A549 (cell line): ENCODE data around the gene SPINK2. TPM values are rescaled to one million over a fixed set of nuclear protein-coding genes. Genes with fewer than 3 reads are reported as not detected.

ENCODE experiments used
- CBX2 ChIP-seq: fragments of 200-600 bp; sonication (generic); IDR thresholded peaks from 2 replicates; pipeline ENCODE4 v1.6.1; 2016; ENCODE audit warnings: low read depth, mild to moderate bottlenecking, borderline replicate concordance
- FOSB ChIP-seq: fragments of 250-450 bp; sonication (Bioruptor Pico); IDR thresholded peaks from 2 replicates; pipeline ENCODE4 v1.5.0; 2020; ENCODE audit warnings: mild to moderate bottlenecking, moderate library complexity
- POLR2A ChIP-seq: IDR thresholded peaks from 2 replicates; pipeline ENCODE4 v1.6.1; 2012; ENCODE audit warnings: mild to moderate bottlenecking, low read length
- polyA plus RNA-seq, 4 experiments: library from polyadenylated mRNA; depleted of rRNA in 3 of 4; stranded (reverse); fragments of >200 nt; fragmentation: RNase III in 1 of 4; extraction: RNeasy Plus Mini Kit Qiagen cat#74134 plus additional on column Dnase treatment in 1 of 4; gene quantifications; 2 replicates in 3 of 4; 3 replicates in 1 of 4; pipeline ENCODE4 v1.2.3, GENCODE V29; 2011 to 2017
- small RNA-seq, 6 experiments: library from RNA; depleted of rRNA; stranded (forward); fragments of <200 nt; gene quantifications; one replicate each; pipeline ENCODE3, GENCODE V24; 2012

The SPINK2 gene
- polyA plus RNA-seq, 2 of the 4 experiments (the other 2 are of a cell fraction) = not detected

GRCh38 chr4:56760183-56760582 is 61.3 kb downstream of the SPINK2 start (continued):
- TF ChIP-seq CBX2 (no peak), POLR2A (no peak), FOSB (no peak)

Small RNAs within 50 kb of the gene (small RNA-seq; reads per million reads assigned to genes)
- 0 reads per million in 6 experiments for gene RF00017
- gene RF00019 = 0 reads per million in 6 experiments
- 0 reads per million in 6 experiments for gene RN7SL357P
- 0 reads per million in 6 experiments for gene RN7SL492P

Other genes with a start within 250 kb of the SPINK2 start
- not detected in 2 replicates for gene HOPX, start 140.4 kb downstream of the SPINK2 start, polyA plus RNA-seq (2011; rRNA removed)
- gene HOPX, start 140.4 kb downstream of the SPINK2 start, polyA plus RNA-seq (2017; fragmentation: RNase III; extraction: RNeasy Plus Mini Kit Qiagen cat#74134 plus additional on column Dnase treatment) = not detected in 3 replicates
- 18.4 and 18.6 TPM in 2 replicates for gene REST, start 86.2 kb upstream of the SPINK2 start, polyA plus RNA-seq (2011; rRNA removed)
- 7.4 to 8.8 TPM (median 8.2 TPM) in 3 replicates for gene REST, start 86.2 kb upstream of the SPINK2 start, polyA plus RNA-seq (2017; fragmentation: RNase III; extraction: RNeasy Plus Mini Kit Qiagen cat#74134 plus additional on column Dnase treatment)
- gene NOA1, start 155.9 kb upstream of the SPINK2 start, polyA plus RNA-seq (2011; rRNA removed) = 13.8 and 15.0 TPM in 2 replicates
- gene NOA1, start 155.9 kb upstream of the SPINK2 start, polyA plus RNA-seq (2017; fragmentation: RNase III; extraction: RNeasy Plus Mini Kit Qiagen cat#74134 plus additional on column Dnase treatment) = 11.3 to 12.7 TPM (median 12.4 TPM) in 3 replicates
- 113 and 138 TPM in 2 replicates for gene POLR2B, start 157.2 kb upstream of the SPINK2 start, polyA plus RNA-seq (2011; rRNA removed)
- gene POLR2B, start 157.2 kb upstream of the SPINK2 start, polyA plus RNA-seq (2017; fragmentation: RNase III; extraction: RNeasy Plus Mini Kit Qiagen cat#74134 plus additional on column Dnase treatment) = 82.2 to 84.9 TPM (median 83.5 TPM) in 3 replicates